Measurements from ENCODE around the gene TSPAN10. TPM values are rescaled to one million over a fixed set of nuclear protein-coding genes. Genes with fewer than 3 reads are reported as not detected.
A peak's percentile ranks its signal among the peaks of the same experiment; 100 is the strongest.
"Not testable (repeated sequence)": the region's sequence is repeated elsewhere in the genome, so short reads cannot be mapped to it uniquely, and the experiment has no call there.

The TSPAN10 gene
- polyA plus RNA-seq, 1 donor, result 0.96 TPM

GRCh38 chr17:81664051-81664470, 27.1 kb downstream of the TSPAN10 start:
- no peak for DNase-seq

DNA sequence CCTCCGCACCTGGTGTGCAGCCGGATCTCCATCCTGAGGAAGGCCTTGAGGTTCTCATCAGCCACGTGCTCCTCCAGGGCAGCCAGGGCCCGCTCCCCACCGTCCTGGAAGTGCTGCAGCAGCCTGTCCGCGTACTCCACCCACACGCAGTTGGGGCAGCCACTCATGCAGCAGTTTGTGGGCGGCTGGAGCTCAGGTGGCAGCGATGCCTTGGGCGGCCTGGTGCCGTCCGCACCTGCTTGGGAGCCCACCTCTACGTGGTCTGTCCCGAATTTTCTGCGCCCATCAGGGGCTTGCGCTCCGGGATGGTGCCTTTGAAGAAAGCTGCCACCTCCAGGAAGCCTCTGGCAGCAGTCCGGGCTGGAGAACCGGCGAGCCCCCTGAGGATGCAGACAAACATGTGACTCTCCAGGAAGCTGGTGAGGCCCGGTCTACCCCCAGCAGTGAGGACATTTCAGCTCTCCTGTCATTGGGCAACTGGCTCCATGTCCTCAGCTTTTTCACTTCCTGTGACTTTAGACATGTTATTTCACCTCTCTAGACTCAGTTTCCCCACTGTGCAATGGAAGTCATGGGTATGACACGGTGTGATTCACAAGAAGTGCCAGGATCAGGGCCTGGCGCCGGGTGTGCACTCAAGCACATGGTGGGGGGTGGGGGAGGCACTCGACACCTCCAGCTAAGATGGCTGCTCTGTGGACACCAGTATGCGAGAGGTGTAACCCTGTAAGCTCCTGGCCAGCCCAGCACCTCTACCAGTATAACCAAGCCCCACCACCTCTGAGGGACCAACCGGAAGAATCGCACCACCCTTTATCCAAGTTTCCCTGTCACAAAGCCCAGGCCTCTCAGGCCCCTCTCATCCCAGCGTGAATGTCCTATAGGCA, 28.5 kb downstream of the TSPAN10 start:
- DNase-seq, result no peak

- no peak for DNase-seq
These were observed 29.0 kb downstream of the TSPAN10 start for GRCh38 chr17:81666092-81666341.

GRCh38 chr17:81666342-81667191, 29.6 kb downstream of the TSPAN10 start, which contains the start of the genes CCDC137 and OXLD1:
Gene CCDC137, plus strand, starts transcription at chr17:81666737. Its CDS starts 30 bp downstream, at chr17:81666767.
Gene OXLD1, minus strand, starts transcription at chr17:81666605. Its CDS starts 28 bp downstream, at chr17:81666577.
- peak; percentile 95 for DNase-seq

DNA sequence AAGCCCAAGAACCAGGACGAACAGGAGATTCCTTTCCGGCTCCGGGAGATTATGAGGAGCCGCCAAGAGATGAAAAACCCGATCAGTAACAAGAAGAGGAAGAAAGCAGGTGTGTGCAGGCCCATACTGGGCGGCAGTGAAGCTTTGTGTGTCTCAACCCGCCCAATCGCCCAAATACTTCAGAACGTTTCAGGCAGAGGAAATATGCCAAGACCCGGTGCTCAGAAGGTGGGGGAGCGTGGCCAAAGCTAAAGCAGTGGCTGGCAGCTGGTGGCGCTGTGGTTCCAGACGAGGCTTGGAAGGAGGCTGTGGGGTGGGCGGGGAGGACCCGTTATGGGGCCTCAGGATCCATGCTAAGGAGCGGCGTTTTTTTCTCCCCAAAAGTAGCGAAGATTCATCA, 30.8 kb downstream of the TSPAN10 start:
- DNase-seq, result no peak

GRCh38 chr17:81672504-81672903, 35.5 kb downstream of the TSPAN10 start:
- DNase-seq, result no peak

GRCh38 chr17:81672954-81673353, 36.0 kb downstream of the TSPAN10 start:
- DNase-seq, result no peak

DNA sequence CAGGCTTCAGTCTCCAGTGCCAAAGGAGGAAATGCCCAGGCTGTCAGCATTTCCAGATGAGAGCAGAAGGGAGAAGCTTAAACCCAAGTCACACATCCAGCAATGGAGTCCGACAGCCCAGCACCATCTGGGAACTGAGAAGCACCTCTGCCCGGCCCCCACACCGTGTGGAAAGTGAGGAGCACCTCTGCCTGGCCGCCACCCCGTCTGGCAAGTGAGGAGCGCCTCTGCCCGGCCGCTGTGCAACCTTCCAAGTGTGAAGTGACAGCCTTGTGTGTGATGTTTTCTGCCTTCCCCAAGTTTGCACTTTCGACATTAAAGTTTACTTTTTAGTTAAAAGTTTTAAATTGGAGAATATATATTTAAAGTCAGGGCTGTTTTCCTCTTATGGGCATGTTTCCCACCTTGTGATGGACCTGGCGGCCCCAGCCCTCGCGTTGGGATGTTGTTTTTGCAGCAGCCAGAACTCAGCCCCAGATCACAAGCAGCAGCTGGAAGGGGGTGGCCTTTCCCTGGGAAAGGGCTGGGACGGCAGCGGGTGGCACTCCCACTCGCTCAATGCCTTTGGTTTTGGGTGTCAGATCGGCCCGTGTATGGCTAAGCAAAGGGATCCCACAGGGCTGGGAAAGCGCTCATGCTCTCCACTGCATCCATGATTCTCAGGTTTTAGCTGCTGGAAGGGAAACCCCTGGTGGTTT, 36.7 kb downstream of the TSPAN10 start:
- DNase-seq, result no peak

GRCh38 chr17:81675515-81676221, 38.7 kb downstream of the TSPAN10 start:
- DNase-seq, result not testable (repeated sequence)

GRCh38 chr17:81676906-81677305, 39.9 kb downstream of the TSPAN10 start:
- DNase-seq, result no peak

DNA sequence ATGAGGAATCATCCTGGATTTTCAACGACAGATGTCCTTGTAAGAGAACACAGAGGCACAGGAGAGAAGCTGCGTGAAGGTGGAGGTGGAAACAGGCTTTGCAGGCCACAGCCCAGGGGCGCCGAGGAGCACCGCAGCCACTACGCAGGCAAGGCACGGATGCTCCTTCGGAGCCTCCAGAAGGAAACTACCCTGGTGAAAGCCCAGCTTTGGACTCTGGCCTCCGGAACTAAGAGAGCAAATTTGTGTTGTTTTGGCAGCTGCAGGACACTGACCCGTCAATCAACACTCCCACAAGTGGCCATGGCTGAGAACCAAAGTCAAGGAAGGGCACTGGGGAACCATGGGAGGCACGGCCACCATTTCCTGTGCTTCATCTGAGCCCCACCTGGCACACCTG, 43.2 kb downstream of the TSPAN10 start:
- DNase-seq, result no peak

- DNase-seq, result no peak
These were observed 44.7 kb downstream of the TSPAN10 start for GRCh38 chr17:81681672-81682071.

GRCh38 chr17:81682565-81683207, 45.7 kb downstream of the TSPAN10 start:
- no peak for DNase-seq

DNA sequence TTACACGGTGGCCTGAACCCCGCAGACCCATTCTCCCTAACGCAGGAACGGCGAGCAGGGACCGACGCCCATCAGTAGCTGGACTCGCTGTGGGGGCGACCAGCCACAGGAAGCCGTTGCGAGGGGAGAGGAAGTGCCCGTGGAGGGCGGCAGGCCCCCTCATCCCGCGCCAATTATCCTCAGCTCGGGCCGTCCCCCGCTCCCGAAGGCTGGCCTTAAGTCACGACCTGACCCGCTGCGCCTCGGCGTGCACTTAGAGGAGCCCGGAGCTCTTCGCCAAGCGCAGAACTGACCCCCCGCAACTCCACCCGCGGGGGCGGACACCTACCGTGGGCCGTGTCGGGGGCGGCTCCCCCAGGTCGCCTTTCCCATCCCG, 46.2 kb downstream of the TSPAN10 start:
- no peak for DNase-seq

DNA sequence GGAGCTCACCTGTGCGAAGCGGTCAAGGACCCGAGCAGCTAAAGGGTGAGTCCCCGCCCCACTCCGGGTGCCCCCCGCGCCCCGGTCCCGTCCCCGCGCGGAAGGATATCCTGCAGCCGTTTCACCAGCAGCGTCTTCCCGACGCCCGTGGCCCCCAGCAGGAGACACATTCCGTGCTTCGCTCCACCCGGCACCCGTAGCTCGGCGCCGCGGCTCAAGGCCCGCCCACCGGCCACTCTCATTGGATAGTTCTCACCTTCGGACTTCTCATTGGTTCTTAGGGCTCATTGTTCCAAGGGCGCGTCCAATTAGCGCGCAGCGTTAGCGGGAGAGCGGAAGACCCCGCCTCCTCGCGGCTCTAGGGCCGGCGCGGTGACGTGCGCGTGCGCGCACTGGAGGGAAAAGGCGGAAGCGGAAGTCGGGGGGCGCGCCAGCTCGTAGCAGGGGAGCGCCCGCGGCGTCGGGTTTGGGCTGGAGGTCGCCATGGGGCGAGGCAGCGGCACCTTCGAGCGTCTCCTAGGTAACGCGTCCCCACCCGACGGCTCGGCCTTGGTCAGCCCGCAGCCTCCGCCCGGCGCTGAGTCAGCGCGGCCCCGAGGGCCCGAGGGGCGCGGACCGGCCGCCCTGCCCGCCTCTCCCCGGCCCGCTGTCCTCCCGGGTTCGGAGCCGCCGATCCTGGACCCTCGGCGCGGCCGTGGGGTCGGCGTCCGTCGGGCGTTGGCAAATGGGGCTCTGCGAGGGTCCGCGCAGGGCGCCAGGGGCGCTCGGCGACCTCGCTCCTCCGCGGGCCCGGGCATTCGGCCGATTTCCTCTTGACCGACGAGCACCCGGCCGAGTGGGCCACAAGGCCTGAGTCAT, 46.8 kb downstream of the TSPAN10 start, which contains the start of the genes ARL16 and HGS:
ARL16 (minus strand) TSS at position 214 of the 858 bp plus-strand sequence; CDS start at position 170, 44 bp downstream.
HGS (plus strand) TSS at position 428 of the 858 bp plus-strand sequence; CDS start at position 484, 56 bp downstream.
- DNase-seq, result peak; percentile 100

GRCh38 chr17:81684442-81684911, 47.5 kb downstream of the TSPAN10 start:
- DNase-seq, result no peak

DNA sequence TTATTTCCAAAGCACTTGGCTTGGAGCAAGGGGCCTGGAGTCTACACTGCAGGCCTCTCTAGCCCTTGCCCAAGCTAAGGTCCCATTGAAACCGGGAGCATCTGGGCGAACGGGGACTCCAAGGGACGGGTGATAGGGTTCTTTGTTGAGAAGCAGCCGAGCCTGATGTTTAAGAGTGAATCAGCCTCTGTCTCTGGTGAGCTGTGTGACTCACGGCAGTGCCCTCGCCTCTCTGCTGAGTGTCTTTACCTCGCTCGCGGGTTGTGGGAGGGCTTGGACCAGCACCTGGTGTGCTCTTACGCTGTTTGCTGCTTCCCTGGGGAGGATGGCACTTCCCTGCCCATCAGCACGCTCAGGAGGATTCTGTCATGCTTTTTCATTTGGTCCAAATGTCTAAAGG, 48.1 kb downstream of the TSPAN10 start:
- DNase-seq, result no peak

DNA sequence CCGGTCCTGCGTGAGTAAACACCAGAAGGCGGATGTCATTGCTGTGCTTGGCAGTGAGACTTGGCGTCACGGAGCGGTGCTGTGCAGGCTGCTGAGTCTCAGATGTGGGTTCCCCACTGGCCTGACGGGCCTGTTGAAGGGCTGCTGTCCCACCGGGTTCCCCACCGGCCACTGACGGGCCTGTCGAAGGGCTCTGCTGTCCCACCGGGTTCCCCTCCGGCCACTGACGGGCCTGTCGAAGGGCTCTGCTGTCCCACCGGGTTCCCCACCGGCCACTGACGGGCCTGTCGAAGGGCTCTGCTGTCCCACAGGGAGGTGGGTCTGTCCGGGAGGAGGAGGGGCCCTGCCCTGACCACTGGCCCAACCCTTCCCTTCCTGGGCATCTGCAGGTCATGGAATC, 49.6 kb downstream of the TSPAN10 start:
- DNase-seq, result no peak

DNA sequence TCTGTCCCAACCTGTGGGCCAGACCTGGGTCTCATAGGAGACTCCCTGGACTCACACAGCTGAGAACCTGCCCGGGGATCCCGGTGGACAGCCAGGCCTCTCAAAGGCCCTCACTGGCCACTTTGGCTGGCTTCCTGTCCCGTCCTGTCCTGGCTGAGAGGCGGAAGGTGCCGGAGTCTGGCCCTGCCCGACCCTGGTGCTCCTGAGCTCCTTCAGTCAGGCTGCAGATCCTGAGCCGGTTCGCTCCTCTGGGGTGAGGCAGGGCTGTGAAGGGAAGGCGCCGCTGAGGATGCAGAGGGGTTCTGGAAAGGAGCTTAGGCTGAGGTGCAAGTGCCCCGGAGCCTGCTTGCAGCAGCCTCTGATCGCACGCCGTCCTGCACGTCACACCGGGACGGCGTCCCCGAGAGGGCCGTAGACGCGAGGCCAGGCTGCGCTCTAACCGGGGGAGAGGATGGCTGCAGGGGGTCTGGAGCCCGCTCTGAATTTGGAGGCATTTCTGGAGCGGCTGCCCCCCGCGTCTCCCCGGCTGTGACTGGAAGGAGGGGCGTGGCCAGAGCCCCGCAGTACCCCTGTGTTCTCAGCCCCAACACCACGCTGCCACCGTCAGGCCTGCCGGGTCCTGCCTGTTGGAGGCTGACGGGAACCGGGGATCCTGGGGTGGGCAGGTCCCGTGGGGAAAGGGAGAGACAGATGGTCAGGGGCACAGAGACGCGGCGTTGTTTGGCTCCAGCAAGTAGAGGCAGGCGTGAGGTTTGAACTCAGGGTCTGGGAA, 51.0 kb downstream of the TSPAN10 start:
- DNase-seq, result no peak

- no peak for DNase-seq
These were observed 51.6 kb downstream of the TSPAN10 start for GRCh38 chr17:81688616-81689015.
